ENCODE results near the gene SAMD13. TPM values are rescaled to one million over a fixed set of nuclear protein-coding genes. Genes with fewer than 3 reads are reported as not detected.

SAMD13 gene
- polyA plus RNA-seq, 1 of the 3 experiments (the other 2 are of a cell fraction) = 1.3 TPM

GRCh38 chr1:84269306-84269705 is 32.2 kb upstream of the SAMD13 start:
- CTCF ChIA-PET = no interaction called here
- H3K9me3 ChIP-seq = no peaks in the 10 kb centered on the region
- TF ChIP-seq RXRA (IDR thresholded peaks at IDR 0.05; ENCODE audit: borderline replicate concordance, low read depth) (no peak), EP300 (IDR thresholded peaks at IDR 0.05; ENCODE audit: borderline replicate concordance in 1 of 2, low read depth in 1 of 2, low read length in 1 of 2) (no peak)
- no peak overlapping the region for H2AFZ ChIP-seq (ENCODE audit: low read depth)
- H3K4me3 ChIP-seq (ENCODE audit: low read depth in 2 of 2, low read length in 1 of 2) = no peak overlapping the region
- H3K9ac ChIP-seq = no peak overlapping the region
- no peaks in the 10 kb centered on the region for H3F3A ChIP-seq (replicated peaks; ENCODE audit: insufficient read depth)
- H3K79me2 ChIP-seq (ENCODE audit: insufficient read depth) = no peaks in the 10 kb centered on the region
- H3K4me2 ChIP-seq = no peak overlapping the region
- WGBS (ENCODE audit: low lambda C conversion rate) = 47% methylated on average over 2 of the region's 2 CpGs
- H4K20me1 ChIP-seq (ENCODE audit: insufficient read depth) = no peaks in the 10 kb centered on the region
- H3K27me3 ChIP-seq (ENCODE audit: insufficient read depth) = no peaks in the 10 kb centered on the region
- H3K4me1 ChIP-seq (ENCODE audit: control insufficient read depth in 1 of 2, insufficient read depth in 2 of 2, low read depth in 1 of 2, low read length in 1 of 2) = no peaks in the 10 kb centered on the region
- no peak for DNase-seq
- POLR2A ChIA-PET = no interaction called here
- no peaks in the 10 kb centered on the region for H3K9me2 ChIP-seq
- H3K36me3 ChIP-seq (replicated peaks in 1 of 2; ENCODE audit: control insufficient read depth in 1 of 2, insufficient read depth in 2 of 2, low read length in 1 of 2) = no peaks in the 10 kb centered on the region
- no peak overlapping the region for H3K27ac ChIP-seq (ENCODE audit: low read depth in 2 of 2, low read length in 1 of 2)

- TF ChIP-seq USF2 (IDR thresholded peaks at IDR 0.05; ENCODE audit: borderline replicate concordance, low read depth, low read length) (no peak), NFIC (IDR thresholded peaks at IDR 0.05; ENCODE audit: borderline replicate concordance) (no peak), ELF1 (IDR thresholded peaks at IDR 0.05) (no peak), FOSL2 (IDR thresholded peaks at IDR 0.05; ENCODE audit: borderline replicate concordance, low read depth) (no peak), TAF1 (IDR thresholded peaks at IDR 0.05; ENCODE audit: borderline replicate concordance, low read depth, low read length) (no peak), REST (IDR thresholded peaks at IDR 0.05; ENCODE audit: low read depth, low read length) (no peak), SMC3 (IDR thresholded peaks at IDR 0.05; ENCODE audit: low read depth, low read length) (no peak), RFX5 (IDR thresholded peaks at IDR 0.05; ENCODE audit: low read length) (no peak), FOXJ3 (CRISPR knock-in tag; IDR thresholded peaks at IDR 0.05) (no peak), RCOR1 (IDR thresholded peaks at IDR 0.05; ENCODE audit: low read length) (no peak), JUND (IDR thresholded peaks at IDR 0.05) (no peak), USF1 (IDR thresholded peaks at IDR 0.05; ENCODE audit: borderline replicate concordance, low read depth) (no peak), GABPA (IDR thresholded peaks at IDR 0.05; ENCODE audit: low read depth) (no peak), ZBTB33 (IDR thresholded peaks at IDR 0.05; ENCODE audit: borderline replicate concordance, low read depth) (no peak), MXI1 (IDR thresholded peaks at IDR 0.05; ENCODE audit: low read depth, low read length) (no peak)
- no peaks in the 10 kb centered on the region for H3K9me3 ChIP-seq
- no peak overlapping the region for H3K4me2 ChIP-seq
- no peaks in the 10 kb centered on the region for H3K36me3 ChIP-seq (replicated peaks in 1 of 2; ENCODE audit: control insufficient read depth in 1 of 2, insufficient read depth in 2 of 2, low read length in 1 of 2)
- 83% methylated on average over 6 of the region's 6 CpGs for WGBS (ENCODE audit: low lambda C conversion rate)
- H3K9me2 ChIP-seq = no peaks in the 10 kb centered on the region
- POLR2A ChIA-PET = no interaction called here
- no peaks in the 10 kb centered on the region for H3K4me1 ChIP-seq (ENCODE audit: control insufficient read depth in 1 of 2, insufficient read depth in 2 of 2, low read depth in 1 of 2, low read length in 1 of 2)
- CTCF ChIA-PET = interaction anchor here (0.6 kb wide), 1 partner anchor 31 kb away, joined by 3 read pairs; no protein-coding TSS in a partner anchor
- H4K20me1 ChIP-seq (ENCODE audit: insufficient read depth) = no peaks in the 10 kb centered on the region
- no peaks in the 10 kb centered on the region for H3F3A ChIP-seq (replicated peaks; ENCODE audit: insufficient read depth)
- no peaks in the 10 kb centered on the region for H3K79me2 ChIP-seq (ENCODE audit: insufficient read depth)
- no peak overlapping the region for H2AFZ ChIP-seq (ENCODE audit: low read depth)
- no peaks in the 10 kb centered on the region for H3K27me3 ChIP-seq (ENCODE audit: insufficient read depth)
- H3K27ac ChIP-seq (ENCODE audit: low read depth in 2 of 2, low read length in 1 of 2) = no peak overlapping the region
- no peak overlapping the region for H3K9ac ChIP-seq
- H3K4me3 ChIP-seq (ENCODE audit: low read depth in 2 of 2, low read length in 1 of 2) = no peak overlapping the region
- DNase-seq = no peak
These were observed 29.9 kb upstream of the SAMD13 start for GRCh38 chr1:84271441-84272151.

Measured in SK-N-SH (cell line).